Naive thymus-derived CD8-positive, alpha-beta T cell (primary cell): ENCODE measurements around the gene KRTAP4-6. TPM values are rescaled to one million over a fixed set of nuclear protein-coding genes. Genes with fewer than 3 reads are reported as not detected.
"Not testable (repeated sequence)": the region's sequence is repeated elsewhere in the genome, so short reads cannot be mapped to it uniquely, and the experiment has no call there.

Experiments
- ATAC-seq, 2 donors: fragments of 150-1000 bp; cut with Tn5 transposase in 1 of 2; sonication (Bioruptor Pico), chemical (Tn5 transposase) in 1 of 2; 1 replicate in 1 of 2; 2 replicates in 1 of 2; pipeline ENCODE4 v1.10.0; 2021; ENCODE audit warnings: mild to moderate bottlenecking in 2 of 2, moderate library complexity in 2 of 2
- POLR2A ChIA-PET: fragments of 350-600 bp; sonication (Branson Sonifier 250); formaldehyde crosslinking; loops from one replicate; lab custom pipeline; 2021; ENCODE audit warnings: antibody characterized with exemption; lab: Charles Lee
- DNase-seq, 10 donors: peaks; one replicate each; pipeline versions ENCODE4 v3.0.0 to v3.0.0-alpha.2; 2020 to 2022
- H3K27ac Mint-ChIP-seq, 10 donors: one replicate each; pipeline ENCODE4 v1.8.0; 2020 to 2022; ENCODE audit warnings: mild to moderate bottlenecking in 10 of 10, mixed read lengths in 10 of 10, moderate library complexity in 4 of 10, inconsistent platforms in 1 of 10
- H3K27me3 Mint-ChIP-seq, 5 donors: one replicate each; pipeline ENCODE4 v1.8.0; 2021 to 2022; ENCODE audit warnings: mixed read lengths in 5 of 5
- H3K36me3 Mint-ChIP-seq, 3 donors: one replicate each; pipeline ENCODE4 v1.8.0; 2020 to 2022; ENCODE audit warnings: mixed read lengths in 3 of 3, mild to moderate bottlenecking in 2 of 3, inconsistent platforms in 1 of 3
- H3K4me1 Mint-ChIP-seq, 4 donors: one replicate each; pipeline ENCODE4 v1.8.0; 2021 to 2022; ENCODE audit warnings: mixed read lengths in 4 of 4
- H3K4me3 Mint-ChIP-seq, 10 donors: one replicate each; pipeline ENCODE4 v1.8.0; 2020 to 2022; ENCODE audit warnings: mild to moderate bottlenecking in 10 of 10, mixed read lengths in 10 of 10, moderate library complexity in 6 of 10, inconsistent platforms in 1 of 10
- H3K9me3 Mint-ChIP-seq, 9 donors: one replicate each; pipeline ENCODE4 v1.8.0; 2020 to 2022; ENCODE audit warnings: mixed read lengths in 9 of 9, mild to moderate bottlenecking in 3 of 9, inconsistent platforms in 1 of 9, moderate library complexity in 1 of 9
- polyA plus RNA-seq, 3 donors: library from polyadenylated mRNA; unstranded; fragments of 300-500 nt; fragmentation: Illumina TruSeq; gene quantifications; one replicate each; pipeline ENCODE4 v1.2.3, GENCODE V29; 2021
- total RNA-seq, 8 experiments: library from RNA in 2 of 8; stranded (reverse) in 2 of 8; gene quantifications; one replicate each; pipeline ENCODE4 v1.2.3 and lab custom pipeline; 2021 to 2026

KRTAP4-6 gene
- total RNA-seq (not detected), polyA plus RNA-seq (not detected), total RNA-seq (lab: John Stamatoyannopoulos, UW) (0 reads per million in 6 experiments)

GRCh38 chr17:41140360-41141131 lies at the start of gene KRTAP4-6:
KRTAP4-6 (minus strand) TSS chr17:41140544; CDS start chr17:41140487, 57 bp downstream.
- Mint-ChIP-seq H3K4me1 (peaks cover 2 to 13% (median 9%) of the 10 kb centered on the region in 4 donors), H3K36me3 (peaks cover 2 to 34% (median 21%) of the 10 kb centered on the region in 3 donors), H3K27me3 (peaks cover 0 to 2% (median 0%) of the 10 kb centered on the region in 5 donors), H3K4me3 (peak within 1 kb of the TSS in 1 of 10 donors; percentile 42), H3K9me3 (peaks cover 0 to 52% (median 34%) of the 10 kb centered on the region in 9 donors), H3K27ac (peak within 1 kb of the TSS in 1 of 10 donors; percentile 85)
- DNase-seq (no peak), ATAC-seq (no peak)
- POLR2A ChIA-PET = interaction anchor here (0.7 to 0.8 kb wide), 2 partner anchors 9 to 299 kb away, joined by 3 read pairs; no protein-coding TSS in a partner anchor

- H3K36me3 Mint-ChIP-seq, POLR2A ChIA-PET, ATAC-seq, H3K4me3 Mint-ChIP-seq, DNase-seq, H3K4me1 Mint-ChIP-seq: not testable (repeated sequence)
- Mint-ChIP-seq H3K27me3 (peaks cover 0 to 11% (median 4%) of the 10 kb centered on the region in 5 donors), H3K9me3 (peaks cover 0 to 11% (median 0%) of the 10 kb centered on the region in 9 donors), H3K27ac (peak within 1 kb of the TSS in 1 of 10 donors; percentile 57)
These were observed 49.5 kb upstream of the KRTAP4-6 start, which contains the start of gene KRTAP9-1 for GRCh38 chr17:41189837-41190318. KRTAP9-1 (plus strand) TSS chr17:41189887; CDS start chr17:41189887, 0 bp downstream.

GRCh38 chr17:41186872-41187271 lies 46.5 kb upstream of the KRTAP4-6 start:
- Mint-ChIP-seq H3K27ac (no peak overlapping the region), H3K36me3 (no peaks in the 10 kb centered on the region), H3K9me3 (peaks cover 0 to 4% (median 0%) of the 10 kb centered on the region in 9 donors), H3K27me3 (peaks cover 0 to 11% (median 6%) of the 10 kb centered on the region in 5 donors), H3K4me1 (peaks cover 0 to 6% (median 0%) of the 10 kb centered on the region in 4 donors), H3K4me3 (no peak overlapping the region)
- POLR2A ChIA-PET = no interaction called here
- ATAC-seq (no peak), DNase-seq (no peak)

- Mint-ChIP-seq H3K36me3 (no peaks in the 10 kb centered on the region), H3K4me1 (peaks cover 0 to 1% (median 0%) of the 10 kb centered on the region in 4 donors), H3K9me3 (peaks cover 0 to 4% (median 0%) of the 10 kb centered on the region in 9 donors), H3K27ac (no peak overlapping the region), H3K4me3 (no peak overlapping the region), H3K27me3 (peaks cover 0 to 7% (median 3%) of the 10 kb centered on the region in 5 donors)
- POLR2A ChIA-PET = no interaction called here
- no peak for DNase-seq
- ATAC-seq = no peak
These were observed 44.7 kb upstream of the KRTAP4-6 start for GRCh38 chr17:41185001-41185400.

GRCh38 chr17:41184480-41184961 lies 44.2 kb upstream of the KRTAP4-6 start, which contains the start of gene KRTAP4-1:
KRTAP4-1 (minus strand) TSS chr17:41184911; CDS start chr17:41184854, 57 bp downstream.
- POLR2A ChIA-PET = no interaction called here
- Mint-ChIP-seq H3K9me3 (peaks cover 0 to 4% (median 0%) of the 10 kb centered on the region in 9 donors), H3K4me3 (no peak within 1 kb of the TSS), H3K36me3 (no peaks in the 10 kb centered on the region), H3K27me3 (peaks cover 0 to 7% (median 3%) of the 10 kb centered on the region in 5 donors), H3K4me1 (peaks cover 0 to 1% (median 0%) of the 10 kb centered on the region in 4 donors), H3K27ac (no peak within 1 kb of the TSS)
- ATAC-seq (no peak), DNase-seq (no peak)

- peaks cover 3 to 25% (median 8%) of the 10 kb centered on the region in 4 donors for H3K4me1 Mint-ChIP-seq
- no peak for ATAC-seq
- peak overlapping the region in 1 of 10 donors; percentile 17 for H3K27ac Mint-ChIP-seq
- no peaks in the 10 kb centered on the region for H3K9me3 Mint-ChIP-seq
- no peaks in the 10 kb centered on the region for H3K27me3 Mint-ChIP-seq
- no peaks in the 10 kb centered on the region for H3K36me3 Mint-ChIP-seq
- H3K4me3 Mint-ChIP-seq = no peak overlapping the region
- DNase-seq = no peak
- POLR2A ChIA-PET = no interaction called here
These were observed 38.7 kb upstream of the KRTAP4-6 start for GRCh38 chr17:41178843-41179616.

- DNase-seq (no peak), ATAC-seq (no peak)
- Mint-ChIP-seq H3K36me3 (no peaks in the 10 kb centered on the region), H3K4me3 (no peak overlapping the region), H3K27ac (peak overlapping the region in 1 of 10 donors; percentile 17), H3K4me1 (peaks cover 4 to 27% (median 10%) of the 10 kb centered on the region in 4 donors), H3K9me3 (no peaks in the 10 kb centered on the region), H3K27me3 (no peaks in the 10 kb centered on the region)
- POLR2A ChIA-PET = no interaction called here
These were observed 38.0 kb upstream of the KRTAP4-6 start for GRCh38 chr17:41178341-41178740.

- DNase-seq (no peak), ATAC-seq (no peak)
- POLR2A ChIA-PET = no interaction called here
These were observed 37.5 kb upstream of the KRTAP4-6 start, which contains the start of gene KRTAP4-2 for GRCh38 chr17:41177727-41178271. KRTAP4-2 (minus strand) TSS chr17:41178221; CDS start chr17:41178164, 57 bp downstream.

GRCh38 chr17:41176744-41177387 lies 36.5 kb upstream of the KRTAP4-6 start:
- no peak overlapping the region for H3K4me3 Mint-ChIP-seq
- ATAC-seq (no peak), DNase-seq (no peak)
- peak overlapping the region in 4 of 10 donors; percentile 30 to 50 (median 42) for H3K27ac Mint-ChIP-seq
- H3K36me3 Mint-ChIP-seq = no peaks in the 10 kb centered on the region
- H3K9me3 Mint-ChIP-seq = no peaks in the 10 kb centered on the region
- POLR2A ChIA-PET = no interaction called here
- no peaks in the 10 kb centered on the region for H3K27me3 Mint-ChIP-seq
- H3K4me1 Mint-ChIP-seq = peaks cover 5 to 31% (median 16%) of the 10 kb centered on the region in 4 donors

More at GRCh38 chr17:41177727-41178271, 37.5 kb upstream of the KRTAP4-6 start, which contains the start of gene KRTAP4-2:
- H3K4me3 Mint-ChIP-seq = no peak within 1 kb of the TSS
- H3K4me1 Mint-ChIP-seq = peaks cover 5 to 28% (median 13%) of the 10 kb centered on the region in 4 donors
- no peaks in the 10 kb centered on the region for H3K27me3 Mint-ChIP-seq
- H3K36me3 Mint-ChIP-seq = no peaks in the 10 kb centered on the region
- peak within 1 kb of the TSS in 3 of 10 donors; percentile 17 to 44 (median 39) for H3K27ac Mint-ChIP-seq
- no peaks in the 10 kb centered on the region for H3K9me3 Mint-ChIP-seq

GRCh38 chr17:41171886-41172285 lies 31.5 kb upstream of the KRTAP4-6 start:
- Mint-ChIP-seq H3K9me3 (no peaks in the 10 kb centered on the region), H3K4me3 (no peak overlapping the region), H3K27me3 (no peaks in the 10 kb centered on the region), H3K36me3 (no peaks in the 10 kb centered on the region), H3K4me1 (peaks cover 6 to 21% (median 13%) of the 10 kb centered on the region in 4 donors), H3K27ac (no peak overlapping the region)
- POLR2A ChIA-PET = no interaction called here
- ATAC-seq (no peak), DNase-seq (no peak)

- H3K4me1 Mint-ChIP-seq = peaks cover 2 to 7% (median 3%) of the 10 kb centered on the region in 4 donors
- no peak within 1 kb of the TSS for H3K4me3 Mint-ChIP-seq
- no peak for DNase-seq
- no peaks in the 10 kb centered on the region for H3K27me3 Mint-ChIP-seq
- peak within 1 kb of the TSS in 3 of 10 donors; percentile 2 to 81 (median 70) for H3K27ac Mint-ChIP-seq
- POLR2A ChIA-PET = no interaction called here
- no peaks in the 10 kb centered on the region for H3K36me3 Mint-ChIP-seq
- ATAC-seq = no peak
- no peaks in the 10 kb centered on the region for H3K9me3 Mint-ChIP-seq
These were observed 27.8 kb upstream of the KRTAP4-6 start, which contains the start of gene KRTAP4-3 for GRCh38 chr17:41168121-41168520. KRTAP4-3 (minus strand) TSS chr17:41168221; CDS start chr17:41168172, 49 bp downstream.
